Panc1 (cell line): Measurements from ENCODE around the gene ZNF599. TPM values are rescaled to one million over a fixed set of nuclear protein-coding genes. Genes with fewer than 3 reads are reported as not detected.

Source experiments
- ATAC-seq: fragments of 200-7000 bp; cut with Tn5 transposase; 2 replicates; pipeline ENCODE4 v1.9.1; 2020; ENCODE audit warnings: mild to moderate bottlenecking, moderate library complexity
- BruUV-seq: library from RNA; stranded (reverse); fragments of 400-500 nt; replicated peaks from 2 replicates; lab custom pipeline; 2021; lab: Mats Ljungman, UMichigan
- CTCF ChIA-PET: fragments of 300-600 bp; sonication (Branson Sonifier 250); formaldehyde crosslinking; loops from one replicate; lab custom pipeline; 2022; ENCODE audit warnings: antibody characterized with exemption; lab: Charles Lee
- POLR2A ChIA-PET: fragments of 300-600 bp; sonication (Branson Sonifier 250); formaldehyde crosslinking; loops from one replicate; lab custom pipeline; 2022; ENCODE audit warnings: antibody characterized with exemption; lab: Charles Lee
- DNase-seq: peaks from one replicate; pipeline ENCODE4 v3.0.0-alpha.2; 2010; ENCODE audit warnings: low read depth, low spot score
- H3K27ac ChIP-seq: 2 replicates; pipeline ENCODE4 v1.5.1; 2011; ENCODE audit warnings: mild to moderate bottlenecking, low read length, inconsistent platforms
- H3K27me3 ChIP-seq: fragments of 200-500 bp; sonication (Bioruptor generic); 2 replicates; pipeline ENCODE4 v1.6.0; 2014; ENCODE audit warnings: low read length, inconsistent platforms; ENCODE audit not compliant: control insufficient read depth, insufficient read depth
- H3K36me3 ChIP-seq: fragments of 200-500 bp; sonication (Bioruptor generic); 2 replicates; pipeline ENCODE4 v1.5.1; 2014; ENCODE audit warnings: inconsistent platforms, mild to moderate bottlenecking, low read length, moderate library complexity; ENCODE audit not compliant: control insufficient read depth, insufficient read depth
- H3K4me1 ChIP-seq: 2 replicates; pipeline ENCODE4 v1.5.1; 2011; ENCODE audit warnings: inconsistent platforms, mild to moderate bottlenecking, low read length, moderate library complexity; ENCODE audit not compliant: control insufficient read depth, insufficient read depth
- H3K4me3 ChIP-seq, 2 experiments: 2 replicates each; pipeline ENCODE4 v1.5.1; 2011 to 2012; ENCODE audit warnings: low read depth in 2 of 2, low read length in 2 of 2, mild to moderate bottlenecking in 2 of 2, inconsistent platforms in 1 of 2, moderate library complexity in 1 of 2
- H3K9me3 ChIP-seq: fragments of 200-500 bp; sonication (Bioruptor generic); 2 replicates; pipeline ENCODE4 v1.5.1; 2014; ENCODE audit warnings: low read depth, mild to moderate bottlenecking, inconsistent platforms, low read length, moderate library complexity; ENCODE audit not compliant: control insufficient read depth, insufficient read depth
- POLR2AphosphoS5 ChIP-seq: IDR thresholded peaks from 2 replicates; pipeline ENCODE4 v1.6.1; 2012; ENCODE audit warnings: mild to moderate bottlenecking, low read depth, low read length, moderate library complexity
- SIN3A ChIP-seq: IDR thresholded peaks from 2 replicates; pipeline ENCODE4 v1.6.1; 2012; ENCODE audit warnings: low read depth, mild to moderate bottlenecking, low read length, moderate library complexity, borderline replicate concordance; ENCODE audit not compliant: insufficient read depth
- TCF7L2 ChIP-seq: IDR thresholded peaks from 2 replicates; pipeline ENCODE4 v1.6.1; 2011; ENCODE audit warnings: mild to moderate bottlenecking, low read depth, low read length, inconsistent platforms
- in situ Hi-C: cut with HindIII; loops from 2 replicates; pipeline ENCODE4 v1.10.0; 2016; ENCODE audit warnings: low sequenced_read_pairs, low pct_unique_long_range_greater_than_20kb
- intact Hi-C: fragments of 100-400 bp; cut with micrococcal nuclease; formaldehyde crosslinking; loops from one replicate; pipeline ENCODE4 v1.10.0; 2022; ENCODE audit not compliant: unreplicated experiment
- total RNA-seq: library from RNA; stranded (reverse); gene quantifications from one replicate; pipeline ENCODE4 v1.2.1, GENCODE V29; 2021; ENCODE audit not compliant: unreplicated experiment
- TF ChIP-seq, protein P1 (sequence below): fragments of 450-650 bp; IDR thresholded peaks from 2 replicates; pipeline ENCODE4 v1.5.1; 2017; ENCODE audit warnings: mild to moderate bottlenecking
- TF ChIP-seq, protein P2 (sequence below), 2 experiments: IDR thresholded peaks; 2 replicates each; pipeline ENCODE4 v1.6.1; 2011 to 2012; ENCODE audit warnings: low read depth in 2 of 2, control low read depth in 1 of 2, low read length in 1 of 2, mild to moderate bottlenecking in 1 of 2, moderate library complexity in 1 of 2; ENCODE audit not compliant: insufficient read depth in 1 of 2

The ZNF599 gene
- total RNA-seq, 1 experiment from 2014 or later: 8.2 TPM

DNA sequence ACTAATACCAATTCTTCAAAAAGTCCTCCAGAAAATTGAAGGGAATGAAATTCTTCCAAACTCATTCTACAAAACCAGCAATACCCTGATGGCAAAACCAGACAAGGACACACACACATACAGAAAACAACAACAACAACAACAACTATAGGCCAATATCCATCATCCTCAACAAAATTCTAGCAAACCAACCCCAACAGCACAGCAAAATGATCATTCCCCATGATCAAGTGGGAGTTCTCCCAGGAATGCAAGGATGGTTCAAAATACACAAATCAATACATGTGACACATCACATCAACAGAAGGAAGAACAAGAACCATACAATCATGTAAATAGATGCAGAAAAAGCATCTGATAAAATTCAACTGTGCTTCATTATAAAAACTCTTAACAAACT is 57.7 kb downstream of the ZNF599 start:
- H3K9me3 ChIP-seq: no peaks in the 10 kb centered on the region
- no peaks in the 10 kb centered on the region for H3K4me1 ChIP-seq
- DNase-seq: no peak
- no peaks in the 10 kb centered on the region for H3K36me3 ChIP-seq
- H3K27ac ChIP-seq: no peak overlapping the region
- TF ChIP-seq, protein P1, sequence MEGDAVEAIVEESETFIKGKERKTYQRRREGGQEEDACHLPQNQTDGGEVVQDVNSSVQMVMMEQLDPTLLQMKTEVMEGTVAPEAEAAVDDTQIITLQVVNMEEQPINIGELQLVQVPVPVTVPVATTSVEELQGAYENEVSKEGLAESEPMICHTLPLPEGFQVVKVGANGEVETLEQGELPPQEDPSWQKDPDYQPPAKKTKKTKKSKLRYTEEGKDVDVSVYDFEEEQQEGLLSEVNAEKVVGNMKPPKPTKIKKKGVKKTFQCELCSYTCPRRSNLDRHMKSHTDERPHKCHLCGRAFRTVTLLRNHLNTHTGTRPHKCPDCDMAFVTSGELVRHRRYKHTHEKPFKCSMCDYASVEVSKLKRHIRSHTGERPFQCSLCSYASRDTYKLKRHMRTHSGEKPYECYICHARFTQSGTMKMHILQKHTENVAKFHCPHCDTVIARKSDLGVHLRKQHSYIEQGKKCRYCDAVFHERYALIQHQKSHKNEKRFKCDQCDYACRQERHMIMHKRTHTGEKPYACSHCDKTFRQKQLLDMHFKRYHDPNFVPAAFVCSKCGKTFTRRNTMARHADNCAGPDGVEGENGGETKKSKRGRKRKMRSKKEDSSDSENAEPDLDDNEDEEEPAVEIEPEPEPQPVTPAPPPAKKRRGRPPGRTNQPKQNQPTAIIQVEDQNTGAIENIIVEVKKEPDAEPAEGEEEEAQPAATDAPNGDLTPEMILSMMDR: no peak
- TF ChIP-seq, protein P2, sequence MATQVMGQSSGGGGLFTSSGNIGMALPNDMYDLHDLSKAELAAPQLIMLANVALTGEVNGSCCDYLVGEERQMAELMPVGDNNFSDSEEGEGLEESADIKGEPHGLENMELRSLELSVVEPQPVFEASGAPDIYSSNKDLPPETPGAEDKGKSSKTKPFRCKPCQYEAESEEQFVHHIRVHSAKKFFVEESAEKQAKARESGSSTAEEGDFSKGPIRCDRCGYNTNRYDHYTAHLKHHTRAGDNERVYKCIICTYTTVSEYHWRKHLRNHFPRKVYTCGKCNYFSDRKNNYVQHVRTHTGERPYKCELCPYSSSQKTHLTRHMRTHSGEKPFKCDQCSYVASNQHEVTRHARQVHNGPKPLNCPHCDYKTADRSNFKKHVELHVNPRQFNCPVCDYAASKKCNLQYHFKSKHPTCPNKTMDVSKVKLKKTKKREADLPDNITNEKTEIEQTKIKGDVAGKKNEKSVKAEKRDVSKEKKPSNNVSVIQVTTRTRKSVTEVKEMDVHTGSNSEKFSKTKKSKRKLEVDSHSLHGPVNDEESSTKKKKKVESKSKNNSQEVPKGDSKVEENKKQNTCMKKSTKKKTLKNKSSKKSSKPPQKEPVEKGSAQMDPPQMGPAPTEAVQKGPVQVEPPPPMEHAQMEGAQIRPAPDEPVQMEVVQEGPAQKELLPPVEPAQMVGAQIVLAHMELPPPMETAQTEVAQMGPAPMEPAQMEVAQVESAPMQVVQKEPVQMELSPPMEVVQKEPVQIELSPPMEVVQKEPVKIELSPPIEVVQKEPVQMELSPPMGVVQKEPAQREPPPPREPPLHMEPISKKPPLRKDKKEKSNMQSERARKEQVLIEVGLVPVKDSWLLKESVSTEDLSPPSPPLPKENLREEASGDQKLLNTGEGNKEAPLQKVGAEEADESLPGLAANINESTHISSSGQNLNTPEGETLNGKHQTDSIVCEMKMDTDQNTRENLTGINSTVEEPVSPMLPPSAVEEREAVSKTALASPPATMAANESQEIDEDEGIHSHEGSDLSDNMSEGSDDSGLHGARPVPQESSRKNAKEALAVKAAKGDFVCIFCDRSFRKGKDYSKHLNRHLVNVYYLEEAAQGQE (IDR thresholded peaks at IDR 0.05; ENCODE audit: insufficient read depth in 1 of 2, low read depth in 2 of 2, low read length in 1 of 2): no peak
- TF ChIP-seq TCF7L2: no peak
- TF ChIP-seq SIN3A: no peak
- no peak for TF ChIP-seq POLR2AphosphoS5
- in situ Hi-C loops: no loop called here
- no peak overlapping the region for H3K4me3 ChIP-seq
- no peak for ATAC-seq
- BruUV-seq: no TSS peak
- intact Hi-C loops: no loop called here
- ChIA-PET POLR2A (no interaction called here), CTCF (no interaction called here)
- H3K27me3 ChIP-seq: peaks cover 22% of the 10 kb centered on the region

DNA sequence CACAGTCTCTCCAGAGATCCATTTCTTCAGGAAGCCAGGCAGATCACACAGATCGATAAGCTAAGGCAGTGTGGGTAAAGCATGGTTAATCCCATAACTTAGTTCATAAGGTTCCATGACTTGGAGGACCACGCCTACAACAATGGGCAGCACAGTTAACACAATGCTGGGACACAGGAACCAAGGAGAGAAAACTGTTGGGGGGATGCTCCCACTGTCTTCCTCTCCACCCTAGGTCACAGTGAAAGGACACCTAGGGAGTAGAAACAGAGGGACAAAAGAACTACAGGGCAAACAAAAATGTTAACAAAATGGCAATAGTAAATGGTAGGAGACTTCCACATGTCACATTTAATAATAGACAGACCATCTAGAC is 59.8 kb downstream of the ZNF599 start:
- Histone ChIP-seq H3K9me3 (no peaks in the 10 kb centered on the region), H3K27me3 (peaks cover 22% of the 10 kb centered on the region), H3K36me3 (no peaks in the 10 kb centered on the region), H3K27ac (no peak overlapping the region), H3K4me3 (no peak overlapping the region), H3K4me1 (no peaks in the 10 kb centered on the region)
- ChIA-PET CTCF (interaction anchor here (1.5 to 2.3 kb wide), 2 partner anchors 73 to 213 kb away, joined by 3 to 10 read pairs; no protein-coding TSS in a partner anchor), POLR2A (interaction anchor here (0.9 kb wide), 1 partner anchor 516 kb away, joined by 3 read pairs; no protein-coding TSS in a partner anchor)
- in situ Hi-C loops (no loop called here), intact Hi-C loops (loop anchor here (2.0 kb wide), 2 partner anchors 156 to 212 kb away; no protein-coding TSS in a partner anchor)
- 0 out of 2 replicates have a peak, but pooled peaks have one; percentile 9 for ATAC-seq
- no TSS peak for BruUV-seq
- DNase-seq: no peak
- TF ChIP-seq POLR2AphosphoS5 (no peak), SIN3A (no peak), TCF7L2 (no peak)
- TF ChIP-seq, protein P2 (IDR thresholded peaks at IDR 0.05; ENCODE audit: insufficient read depth in 1 of 2, low read depth in 2 of 2, low read length in 1 of 2): no peak
- TF ChIP-seq, protein P1: no peak
